H9 (cell line): ENCODE measurements around the gene DOCK2. TPM values are rescaled to one million over a fixed set of nuclear protein-coding genes. Genes with fewer than 3 reads are reported as not detected.

Experiments
- DNase-seq: peaks from one replicate; pipeline ENCODE4 v3.0.0-alpha.2; 2017
- H2AFZ ChIP-seq: one replicate; pipeline ENCODE4 v1.6.1; 2013; ENCODE audit warnings: mild to moderate bottlenecking, low read length, control low read depth, moderate library complexity
- H2AK5ac ChIP-seq: 2 replicates; pipeline ENCODE4 v1.6.1; 2013; ENCODE audit warnings: low read length, control low read depth, mixed read lengths; ENCODE audit not compliant: insufficient read length
- H2BK120ac ChIP-seq: one replicate; pipeline ENCODE4 v1.6.1; 2013; ENCODE audit warnings: low read depth, mild to moderate bottlenecking, low read length, control low read depth, inconsistent platforms; ENCODE audit not compliant: poor library complexity, severe bottlenecking
- H2BK12ac ChIP-seq: 2 replicates; pipeline ENCODE4 v1.6.1; 2013; ENCODE audit warnings: low read length, control low read depth, mixed read lengths, low read depth; ENCODE audit not compliant: insufficient read length
- H2BK15ac ChIP-seq: 2 replicates; pipeline ENCODE4 v1.6.1; 2013; ENCODE audit warnings: low read depth, low read length, control low read depth
- H2BK20ac ChIP-seq: one replicate; pipeline ENCODE4 v1.6.1; 2013; ENCODE audit warnings: low read depth, mild to moderate bottlenecking, low read length, control low read depth, inconsistent platforms; ENCODE audit not compliant: poor library complexity, severe bottlenecking
- H2BK5ac ChIP-seq: 2 replicates; pipeline ENCODE4 v1.6.1; 2013; ENCODE audit warnings: low read length, control low read depth, mixed read lengths; ENCODE audit not compliant: insufficient read length
- H3K14ac ChIP-seq: 2 replicates; pipeline ENCODE4 v1.6.1; 2013; ENCODE audit warnings: low read length, control low read depth; ENCODE audit not compliant: insufficient read depth
- H3K18ac ChIP-seq: 2 replicates; pipeline ENCODE4 v1.6.1; 2013; ENCODE audit warnings: low read depth, mild to moderate bottlenecking, mixed read lengths, low read length, control low read depth; ENCODE audit not compliant: insufficient read length
- H3K23ac ChIP-seq: 2 replicates; pipeline ENCODE4 v1.6.1; 2013; ENCODE audit warnings: low read length, control low read depth, mixed read lengths, low read depth; ENCODE audit not compliant: insufficient read length
- H3K23me2 ChIP-seq: 2 replicates; pipeline ENCODE4 v1.6.1; 2013; ENCODE audit warnings: low read depth, mild to moderate bottlenecking, mixed read lengths, low read length, control low read depth; ENCODE audit not compliant: insufficient read length, poor library complexity, severe bottlenecking
- H3K27ac ChIP-seq: 2 replicates; pipeline ENCODE4 v1.5.1; 2013; ENCODE audit warnings: low read length, control low read depth, mixed read lengths, low read depth; ENCODE audit not compliant: insufficient read length
- H3K27me3 ChIP-seq: 2 replicates; pipeline ENCODE4 v1.6.1; 2013; ENCODE audit warnings: low read length, control low read depth, inconsistent platforms; ENCODE audit not compliant: insufficient read depth
- H3K4ac ChIP-seq: 2 replicates; pipeline ENCODE4 v1.6.1; 2013; ENCODE audit warnings: low read depth, mild to moderate bottlenecking, control low read depth, inconsistent platforms, low read length, moderate library complexity
- H3K4me1 ChIP-seq: 2 replicates; pipeline ENCODE4 v1.6.1; 2013; ENCODE audit warnings: low read length, control low read depth, inconsistent platforms; ENCODE audit not compliant: insufficient read depth
- H3K4me2 ChIP-seq: 2 replicates; pipeline ENCODE4 v1.6.1; 2013; ENCODE audit warnings: low read length, control low read depth, mixed read lengths; ENCODE audit not compliant: insufficient read length, insufficient read depth
- H3K56ac ChIP-seq: 2 replicates; pipeline ENCODE4 v1.6.1; 2013; ENCODE audit warnings: low read depth, mild to moderate bottlenecking, mixed read lengths, low read length, control low read depth; ENCODE audit not compliant: insufficient read length
- H3K79me1 ChIP-seq: 2 replicates; pipeline ENCODE4 v1.6.1; 2013; ENCODE audit warnings: low read depth, mild to moderate bottlenecking, moderate library complexity, low read length, control low read depth, inconsistent platforms; ENCODE audit not compliant: insufficient read depth, poor library complexity, severe bottlenecking
- H3K79me2 ChIP-seq: 2 replicates; pipeline ENCODE4 v1.6.1; 2013; ENCODE audit warnings: low read length, control low read depth, inconsistent platforms; ENCODE audit not compliant: insufficient read depth
- H3K9ac ChIP-seq: 2 replicates; pipeline ENCODE4 v1.6.1; 2013; ENCODE audit warnings: low read length, control low read depth, mixed read lengths; ENCODE audit not compliant: insufficient read length; ENCODE audit errors: extremely low read depth
- H3K9me3 ChIP-seq: one replicate; pipeline ENCODE4 v1.6.1; 2013; ENCODE audit warnings: low read depth, low read length, inconsistent platforms; ENCODE audit not compliant: control insufficient read depth
- H3T11ph ChIP-seq: one replicate; pipeline ENCODE4 v1.6.1; 2013; ENCODE audit warnings: mild to moderate bottlenecking, low read length, control low read depth, inconsistent platforms
- H4K20me1 ChIP-seq: one replicate; pipeline ENCODE4 v1.6.1; 2013; ENCODE audit not compliant: control insufficient read depth, insufficient read length, insufficient read depth
- H4K5ac ChIP-seq: 2 replicates; pipeline ENCODE4 v1.6.1; 2013; ENCODE audit warnings: low read depth, mild to moderate bottlenecking, mixed read lengths, low read length, control low read depth; ENCODE audit not compliant: insufficient read length
- H4K8ac ChIP-seq: replicated peaks from 2 replicates; pipeline ENCODE4 v1.6.1; 2013; ENCODE audit warnings: low read length, control low read depth, mixed read lengths, low read depth; ENCODE audit not compliant: insufficient read length
- H4K91ac ChIP-seq: 2 replicates; pipeline ENCODE4 v1.6.1; 2013; ENCODE audit warnings: low read depth, mild to moderate bottlenecking, moderate library complexity, mixed read lengths, low read length, control low read depth; ENCODE audit not compliant: insufficient read length
- H3K27ac Mint-ChIP-seq, 3 experiments: 2 replicates in 2 of 3; 3 replicates in 1 of 3; pipeline ENCODE4 v1.8.0; 2020 to 2021; ENCODE audit warnings: mixed read lengths in 3 of 3, mild to moderate bottlenecking in 1 of 3, moderate library complexity in 1 of 3
- H3K27me3 Mint-ChIP-seq: 2 replicates; pipeline ENCODE4 v1.8.0; 2021; ENCODE audit warnings: low read depth, mild to moderate bottlenecking, moderate library complexity, mixed read lengths
- H3K36me3 Mint-ChIP-seq, 3 experiments: 2 replicates in 2 of 3; 3 replicates in 1 of 3; pipeline ENCODE4 v1.8.0; 2020 to 2021; ENCODE audit warnings: low read depth in 3 of 3, mixed read lengths in 3 of 3; ENCODE audit not compliant: insufficient read depth in 1 of 3
- H3K4me1 Mint-ChIP-seq, 2 experiments: 2 replicates each; pipeline ENCODE4 v1.8.0; 2020; ENCODE audit warnings: mixed read lengths in 2 of 2
- H3K4me3 Mint-ChIP-seq, 2 experiments: 2 replicates in 1 of 2; 3 replicates in 1 of 2; pipeline ENCODE4 v1.8.0; 2020 to 2021; ENCODE audit warnings: mild to moderate bottlenecking in 2 of 2, mixed read lengths in 2 of 2, moderate library complexity in 1 of 2
- H3K9me3 Mint-ChIP-seq, 2 experiments: 2 replicates in 1 of 2; 3 replicates in 1 of 2; pipeline ENCODE4 v1.8.0; 2020; ENCODE audit warnings: mild to moderate bottlenecking in 2 of 2, mixed read lengths in 2 of 2, moderate library complexity in 1 of 2
- WGBS: extraction: QIAGEN DNeasy Blood & Tissue Kit; methylation state at CpG from one replicate; pipeline ENCODE4 v1.1.7; 2013; ENCODE audit warnings: missing lambda C conversion rate, low lambda C conversion rate, mixed read lengths; ENCODE audit not compliant: insufficient read length; ENCODE audit errors: extremely low coverage; 5-methylcytosine and 5-hydroxymethylcytosine counted together
- total RNA-seq: library from RNA; stranded (reverse); gene quantifications from 2 replicates; pipeline ENCODE4 v1.2.1, GENCODE V29; 2021
- TF ChIP-seq, protein P1 (sequence below): fragments of 200-600 bp; sonication (generic); conservative IDR thresholded peaks from 3 replicates; pipeline ENCODE4 v1.8.0; 2021; ENCODE audit warnings: antibody characterized with exemption, mild to moderate bottlenecking

The DOCK2 gene
- total RNA-seq, 1 experiment from 2014 or later: 7.8 TPM

DNA sequence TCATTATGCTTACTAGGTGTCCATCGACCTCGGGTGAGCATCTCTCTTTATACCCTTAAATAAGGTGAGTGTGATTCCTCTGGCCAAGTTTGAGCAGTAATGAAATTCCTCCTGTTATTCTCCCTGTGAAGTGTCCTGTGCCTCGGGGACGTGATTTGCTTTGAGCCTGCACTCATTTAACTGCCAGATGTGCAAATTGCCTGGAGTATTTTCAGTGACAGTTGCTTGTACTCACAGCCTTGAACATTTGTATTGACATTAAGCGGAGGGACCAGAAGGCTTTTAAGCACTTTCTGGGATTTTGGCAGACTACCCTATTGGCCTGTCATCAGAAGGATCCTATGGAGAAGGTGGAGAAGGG is 126.9 kb downstream of the DOCK2 start:
- no peak overlapping the region for H2AK5ac ChIP-seq
- H2BK5ac ChIP-seq: no peak overlapping the region
- WGBS: no CpG with 5 or more reads among the region's 5 CpGs
- H3K9ac ChIP-seq: no peak overlapping the region
- no peak overlapping the region for H3K56ac ChIP-seq
- H3K23ac ChIP-seq: no peak overlapping the region
- no peaks in the 10 kb centered on the region for H3K23me2 ChIP-seq
- H3K27ac Mint-ChIP-seq: no peak overlapping the region
- H2AFZ ChIP-seq: no peak overlapping the region
- H3K79me1 ChIP-seq: no peaks in the 10 kb centered on the region
- no peak overlapping the region for H2BK15ac ChIP-seq
- no peak overlapping the region for H2BK12ac ChIP-seq
- no peak overlapping the region for H3K14ac ChIP-seq
- H3K4me1 ChIP-seq: peaks cover 13% of the 10 kb centered on the region; the same call in 1 of the 2 replicates
- no peak overlapping the region for H4K91ac ChIP-seq
- no peaks in the 10 kb centered on the region for H3K36me3 Mint-ChIP-seq
- no peak overlapping the region for H2BK120ac ChIP-seq
- no peak overlapping the region for H3K18ac ChIP-seq
- H2BK20ac ChIP-seq: no peak overlapping the region
- no peak overlapping the region for H4K8ac ChIP-seq
- no peak overlapping the region for H3K4ac ChIP-seq
- no peaks in the 10 kb centered on the region for H3K27me3 ChIP-seq
- no peaks in the 10 kb centered on the region for H3K9me3 ChIP-seq
- H4K5ac ChIP-seq: no peak overlapping the region
- TF ChIP-seq, protein P1, sequence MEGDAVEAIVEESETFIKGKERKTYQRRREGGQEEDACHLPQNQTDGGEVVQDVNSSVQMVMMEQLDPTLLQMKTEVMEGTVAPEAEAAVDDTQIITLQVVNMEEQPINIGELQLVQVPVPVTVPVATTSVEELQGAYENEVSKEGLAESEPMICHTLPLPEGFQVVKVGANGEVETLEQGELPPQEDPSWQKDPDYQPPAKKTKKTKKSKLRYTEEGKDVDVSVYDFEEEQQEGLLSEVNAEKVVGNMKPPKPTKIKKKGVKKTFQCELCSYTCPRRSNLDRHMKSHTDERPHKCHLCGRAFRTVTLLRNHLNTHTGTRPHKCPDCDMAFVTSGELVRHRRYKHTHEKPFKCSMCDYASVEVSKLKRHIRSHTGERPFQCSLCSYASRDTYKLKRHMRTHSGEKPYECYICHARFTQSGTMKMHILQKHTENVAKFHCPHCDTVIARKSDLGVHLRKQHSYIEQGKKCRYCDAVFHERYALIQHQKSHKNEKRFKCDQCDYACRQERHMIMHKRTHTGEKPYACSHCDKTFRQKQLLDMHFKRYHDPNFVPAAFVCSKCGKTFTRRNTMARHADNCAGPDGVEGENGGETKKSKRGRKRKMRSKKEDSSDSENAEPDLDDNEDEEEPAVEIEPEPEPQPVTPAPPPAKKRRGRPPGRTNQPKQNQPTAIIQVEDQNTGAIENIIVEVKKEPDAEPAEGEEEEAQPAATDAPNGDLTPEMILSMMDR: no peak
- H3K4me2 ChIP-seq: no peak overlapping the region
- peaks cover 20 to 29% of the 10 kb centered on the region in 2 experiments for H3K4me1 Mint-ChIP-seq
- no peaks in the 10 kb centered on the region for H3K79me2 ChIP-seq
- H3K27ac ChIP-seq: no peak overlapping the region
- no peaks in the 10 kb centered on the region for H3K27me3 Mint-ChIP-seq
- H4K20me1 ChIP-seq: no peaks in the 10 kb centered on the region
- H3K4me3 Mint-ChIP-seq: no peak overlapping the region
- H3T11ph ChIP-seq: no peak overlapping the region
- H3K9me3 Mint-ChIP-seq: no peaks in the 10 kb centered on the region
- no peak for DNase-seq
